Inflammatory macrophage treated with lipopolysaccharide for 1 hour (primary cell): ENCODE measurements around the gene RNASE7.
A peak's percentile ranks its signal among the peaks of the same experiment; 100 is the strongest.

Source experiments
- DNase-seq, 2 donors: peaks; one replicate each; pipeline ENCODE4 v3.0.0-alpha.2; 2020 to 2022

Gene RNASE7

GRCh38 chr14:21088687-21089086, 46.5 kb downstream of the RNASE7 start:
- no peak for DNase-seq

- DNase-seq, result no peak
Measured at GRCh38 chr14:21089271-21089670, 47.1 kb downstream of the RNASE7 start.

GRCh38 chr14:21089877-21090193, 47.7 kb downstream of the RNASE7 start:
- no peak for DNase-seq

GRCh38 chr14:21090194-21090939, 48.2 kb downstream of the RNASE7 start:
- DNase-seq, result peak in 1 of 2 donors; percentile 40

DNA sequence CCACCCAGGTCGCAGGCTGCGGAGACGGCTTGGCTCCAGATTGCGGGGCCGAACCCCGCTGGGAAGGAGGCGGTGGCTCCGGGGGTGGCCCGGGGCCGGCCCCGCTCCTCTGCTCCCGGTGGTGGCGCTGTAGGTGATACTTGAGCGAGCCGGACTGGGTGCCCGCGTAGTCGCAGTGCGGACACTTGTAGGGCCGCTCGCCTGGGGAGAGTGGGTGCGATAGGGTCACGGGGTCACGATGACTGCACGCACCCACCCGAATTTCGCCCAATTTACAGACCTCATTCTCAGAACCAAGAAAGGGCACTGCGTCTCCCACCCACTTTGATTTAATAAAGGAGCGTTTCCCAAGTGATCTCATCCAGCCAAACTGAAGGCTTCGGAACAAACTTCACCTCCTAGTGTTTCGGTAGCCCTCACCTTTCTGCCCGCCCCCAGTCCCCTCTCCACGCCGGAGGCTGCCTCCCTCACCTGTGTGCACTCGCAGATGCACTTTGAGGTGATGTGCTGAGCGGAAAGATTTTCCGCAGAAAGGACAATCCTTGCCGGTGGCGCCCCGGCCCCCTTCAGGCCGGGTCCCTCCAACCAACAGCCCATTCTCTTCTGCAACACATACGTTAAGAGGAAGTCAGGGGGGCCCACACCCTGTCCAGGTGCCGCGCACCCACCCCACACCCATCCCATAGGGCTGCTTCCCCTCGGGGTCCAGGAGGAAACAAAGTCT, 48.9 kb downstream of the RNASE7 start:
- no peak for DNase-seq

DNA sequence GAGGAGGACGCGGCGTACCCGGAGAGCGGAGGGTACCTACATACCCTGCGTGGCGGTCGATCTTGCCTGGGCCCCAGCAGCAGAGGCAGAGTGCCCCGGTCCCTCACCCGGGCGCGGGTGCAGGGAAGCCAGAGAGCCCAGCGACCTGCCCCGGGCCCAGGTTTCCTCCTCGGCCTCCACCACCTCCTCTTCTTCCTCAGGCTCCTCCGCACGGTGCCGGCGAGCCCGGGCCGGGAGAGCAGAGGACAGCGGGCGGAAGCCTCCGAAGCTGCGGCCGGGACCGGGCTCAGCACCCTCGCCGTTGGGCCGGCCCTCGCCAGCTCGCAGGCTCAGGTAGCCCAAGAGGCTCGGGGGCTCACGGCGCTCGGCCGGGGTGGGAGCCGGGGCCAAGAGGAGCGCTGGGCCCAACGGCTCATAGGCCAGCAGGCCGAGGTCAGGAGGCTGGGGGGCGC, 49.7 kb downstream of the RNASE7 start:
- DNase-seq, result no peak

- peak; percentile 39 to 91 for DNase-seq
Measured at GRCh38 chr14:21092273-21093011, 50.3 kb downstream of the RNASE7 start.

DNA sequence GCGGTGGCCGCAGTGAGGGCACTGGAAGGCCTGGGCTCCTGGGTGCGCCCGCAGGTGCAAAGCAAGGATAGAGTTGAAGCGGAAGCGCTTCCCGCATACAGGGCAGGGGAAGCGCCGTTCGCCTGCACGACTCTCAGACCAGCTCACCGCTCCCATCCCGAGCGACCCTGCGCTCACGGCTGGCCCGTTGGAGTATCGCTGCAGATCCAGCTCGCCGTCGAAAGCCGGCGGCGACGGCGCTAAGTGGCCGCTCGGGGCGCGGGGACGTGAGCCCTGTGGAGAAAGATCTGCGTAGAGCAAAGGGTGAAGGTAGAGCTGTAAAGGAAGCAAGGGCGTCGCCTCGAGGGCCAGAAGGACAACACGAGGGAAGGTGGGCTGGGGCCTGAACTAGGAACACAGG, 50.9 kb downstream of the RNASE7 start:
- DNase-seq, result no peak
